ENCODE results near the gene LYPD6. TPM values are rescaled to one million over a fixed set of nuclear protein-coding genes. Genes with fewer than 3 reads are reported as not detected.
"Not testable (repeated sequence)": the region's sequence is repeated elsewhere in the genome, so short reads cannot be mapped to it uniquely, and the experiment has no call there.

LYPD6 gene
- total RNA-seq, 1 donor from 2014 or later, result 14.3 TPM

GRCh38 chr2:149456285-149456684 is 125.9 kb downstream of the LYPD6 start:
- no peak for DNase-seq

GRCh38 chr2:149458502-149458901 is 128.1 kb downstream of the LYPD6 start:
- DNase-seq, result no peak

- no peak for DNase-seq
These were observed 133.1 kb downstream of the LYPD6 start for GRCh38 chr2:149463328-149464002.

DNA sequence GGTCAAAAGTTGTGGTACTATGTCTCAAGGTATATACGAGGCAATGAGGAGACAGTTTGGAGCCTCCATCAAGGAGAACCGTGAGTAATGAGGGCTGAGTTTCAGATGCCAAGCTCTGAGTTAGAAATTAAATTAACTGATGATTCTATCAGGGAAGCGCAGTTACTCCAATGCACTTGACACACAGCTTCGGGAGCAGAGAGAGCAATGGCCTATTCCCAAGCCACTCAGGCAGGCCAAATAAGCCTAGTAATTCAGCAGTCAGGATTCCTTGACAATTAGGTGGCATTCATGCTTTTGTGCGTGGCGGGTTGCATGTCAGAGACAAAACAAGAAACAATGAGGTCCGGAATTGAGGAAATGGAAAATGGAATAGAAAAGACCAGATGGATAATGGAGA is 134.0 kb downstream of the LYPD6 start:
- no peak for DNase-seq

- DNase-seq, result no peak
These were observed 135.5 kb downstream of the LYPD6 start for GRCh38 chr2:149465873-149466272.

DNA sequence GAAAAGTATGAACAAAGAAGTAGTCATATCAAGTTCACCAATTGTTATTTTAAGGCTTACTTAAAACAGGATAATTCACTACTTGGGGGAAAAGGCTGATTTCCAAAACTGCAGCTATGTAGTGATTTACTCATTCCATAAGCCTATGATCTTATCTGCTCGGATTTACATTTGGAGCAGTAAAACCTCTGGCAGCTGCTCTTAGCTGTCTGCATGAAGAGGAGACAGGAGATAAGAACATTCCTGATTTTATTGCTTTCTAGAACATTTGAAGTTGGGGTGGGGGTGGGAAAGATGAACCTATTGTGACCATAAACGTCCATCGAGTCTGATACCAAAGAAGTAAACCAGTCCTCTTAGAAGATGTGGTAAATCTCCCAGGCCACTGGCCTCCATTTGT is 136.2 kb downstream of the LYPD6 start:
- no peak for DNase-seq

- no peak for DNase-seq
These were observed 137.0 kb downstream of the LYPD6 start for GRCh38 chr2:149467436-149467835.

DNA sequence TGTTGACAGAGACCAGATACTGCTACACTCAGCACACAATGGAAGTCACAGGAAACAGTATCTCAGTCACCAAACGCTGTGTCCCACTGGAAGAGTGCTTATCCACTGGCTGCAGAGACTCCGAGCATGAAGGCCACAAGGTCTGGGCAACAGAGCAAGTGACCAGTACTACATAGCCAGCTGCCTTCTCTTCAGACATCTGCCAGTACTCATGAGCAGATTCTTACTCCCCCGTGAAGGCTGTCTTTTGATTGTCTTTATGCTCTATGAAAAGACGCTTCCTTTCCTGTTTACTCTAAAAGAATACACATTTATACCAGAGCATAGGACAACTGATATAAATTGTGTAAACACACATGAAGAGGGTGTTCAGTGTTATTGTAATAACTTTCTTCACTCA is 138.2 kb downstream of the LYPD6 start:
- DNase-seq, result no peak

DNA sequence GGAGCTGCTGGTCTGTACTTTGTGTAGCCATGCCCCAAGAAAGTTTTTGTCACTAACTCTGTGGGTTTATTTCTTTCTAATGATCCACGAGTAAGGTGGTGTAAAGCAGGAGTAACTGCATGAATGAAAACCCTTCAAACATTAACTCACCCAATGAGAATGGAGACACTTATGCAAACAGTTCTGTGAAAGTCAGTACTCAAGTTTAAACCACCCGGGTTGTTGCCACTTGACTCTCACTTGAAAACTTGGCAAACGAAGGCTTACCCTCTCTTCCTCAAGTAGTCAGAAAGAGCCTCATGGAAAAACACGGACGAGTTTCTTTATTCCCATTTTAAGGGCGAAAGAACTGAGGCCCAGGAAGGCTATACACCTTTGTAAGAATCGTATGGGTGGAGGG is 139.7 kb downstream of the LYPD6 start:
- no peak for DNase-seq

- DNase-seq, result no peak
These were observed 142.0 kb downstream of the LYPD6 start for GRCh38 chr2:149472413-149472812.

DNA sequence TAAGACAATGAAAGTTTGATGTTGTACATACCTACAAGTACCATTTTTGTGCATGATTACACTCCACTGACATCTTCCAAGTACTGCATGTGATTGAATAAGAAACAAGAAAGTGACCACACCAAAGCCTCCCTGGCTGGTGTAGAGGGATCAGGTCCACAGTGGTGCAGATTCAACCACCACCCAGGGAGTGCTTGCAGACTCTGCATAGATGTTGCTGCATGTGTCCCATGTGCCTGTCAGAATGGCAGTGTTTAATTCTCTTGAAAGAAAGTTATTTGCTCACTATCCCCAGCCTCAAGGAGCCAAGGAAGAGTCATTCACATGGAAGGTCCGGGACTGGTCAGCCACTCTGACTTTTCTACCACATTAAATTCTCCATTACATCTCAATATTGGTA is 142.7 kb downstream of the LYPD6 start:
- DNase-seq, result no peak

DNA sequence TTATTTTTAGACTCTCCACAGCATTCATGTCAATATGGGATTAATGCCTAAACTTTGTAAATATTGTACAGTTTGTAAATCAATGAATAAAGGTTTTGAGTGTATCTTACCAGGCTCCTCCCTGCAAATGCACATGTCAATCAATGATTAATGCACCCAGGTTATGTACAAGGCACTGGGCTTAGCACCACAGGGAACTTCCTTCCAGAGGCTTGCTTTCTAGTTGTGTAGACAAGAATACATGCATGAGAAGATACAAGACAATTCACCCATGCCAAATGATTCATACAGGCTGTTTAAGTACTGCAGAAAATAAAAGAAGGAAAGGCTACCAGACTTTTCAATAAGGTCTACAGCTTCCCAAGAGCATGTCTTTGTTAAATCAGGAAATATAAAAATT is 143.1 kb downstream of the LYPD6 start:
- no peak for DNase-seq

DNA sequence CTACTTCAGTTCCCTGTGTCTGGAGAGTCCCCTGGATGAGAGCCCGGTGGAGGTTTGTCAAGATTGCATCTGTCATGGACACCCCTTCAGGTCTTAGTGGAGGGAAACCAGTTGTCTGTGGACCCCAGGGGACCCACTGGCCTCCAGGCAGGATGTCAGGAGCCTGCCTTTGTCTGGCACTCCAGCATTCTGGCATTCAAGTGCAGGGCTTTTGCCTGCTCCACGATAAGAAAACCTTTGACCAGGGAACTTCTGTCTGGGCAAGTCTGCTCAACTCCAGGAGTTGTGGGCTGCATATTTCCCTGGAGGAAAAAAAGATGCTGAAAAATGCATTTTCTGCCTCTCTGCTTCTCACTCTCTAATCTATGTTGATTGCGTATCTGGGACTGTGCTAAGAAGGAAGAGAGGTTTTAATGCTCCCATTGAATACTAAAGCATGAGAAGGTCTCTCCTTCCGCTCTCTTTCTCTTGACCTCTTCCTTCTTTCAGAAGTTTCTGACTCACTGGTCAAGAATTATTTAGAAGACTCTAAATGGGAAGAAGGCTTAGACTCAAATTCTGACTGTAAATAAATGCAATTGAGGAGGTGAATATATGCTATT is 152.7 kb downstream of the LYPD6 start:
- DNase-seq, result no peak

GRCh38 chr2:149486664-149487063 is 156.3 kb downstream of the LYPD6 start:
- DNase-seq, result no peak

DNA sequence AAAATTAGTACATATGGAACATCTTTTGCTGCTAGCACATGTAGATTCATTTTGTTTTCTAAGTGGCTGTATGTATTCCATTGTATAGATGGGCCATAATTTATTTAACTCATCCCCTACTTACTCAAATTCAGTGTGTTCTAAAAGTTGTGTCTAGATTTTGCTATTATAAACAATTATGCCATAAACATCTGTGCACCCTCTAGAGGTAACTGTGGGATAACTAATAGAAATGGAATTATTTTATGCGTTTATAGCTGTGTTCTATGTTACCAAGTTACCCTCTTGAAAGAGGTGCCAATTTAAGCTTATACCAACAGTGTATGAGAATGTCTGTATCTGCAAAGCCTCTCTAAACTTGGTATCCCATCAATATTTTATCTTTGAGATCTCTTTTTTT is 156.8 kb downstream of the LYPD6 start:
- no peak for DNase-seq

DNA sequence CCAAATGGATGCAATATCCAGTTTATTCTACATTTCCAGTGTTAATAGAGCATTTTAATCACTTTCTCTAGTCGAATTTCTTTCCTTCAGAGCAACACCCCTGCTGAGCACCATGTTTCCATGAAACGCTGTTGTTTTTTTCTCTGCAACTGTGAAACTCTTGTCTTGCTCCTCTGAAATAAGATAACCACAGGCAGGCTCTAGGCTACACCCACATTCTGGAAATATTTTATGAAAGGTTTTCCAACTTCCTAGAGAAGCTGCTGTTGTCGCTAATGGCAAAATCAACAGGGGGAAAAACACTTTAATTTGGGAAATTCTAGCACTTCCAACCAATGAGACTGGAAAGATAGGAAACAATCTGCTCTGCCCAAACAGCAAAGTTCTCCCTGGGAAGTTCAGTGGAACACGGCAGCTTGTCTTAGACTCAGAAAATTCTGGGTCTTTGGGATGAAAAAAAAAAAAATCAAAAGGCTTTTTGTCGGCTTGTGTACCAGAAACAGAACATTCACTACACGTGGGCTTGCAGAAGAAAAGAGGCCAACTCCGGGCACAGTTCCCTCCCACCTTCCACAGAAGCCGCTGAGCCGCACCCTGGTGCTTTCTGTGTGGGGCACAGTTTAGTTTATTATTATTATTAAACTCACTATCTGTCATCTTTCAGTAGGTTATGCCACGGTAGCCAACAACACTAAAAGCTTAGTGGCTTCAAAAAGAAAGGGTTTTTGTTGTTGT is 158.5 kb downstream of the LYPD6 start:
- no peak for DNase-seq

GRCh38 chr2:149489452-149489851 is 159.1 kb downstream of the LYPD6 start:
- DNase-seq, result no peak

DNA sequence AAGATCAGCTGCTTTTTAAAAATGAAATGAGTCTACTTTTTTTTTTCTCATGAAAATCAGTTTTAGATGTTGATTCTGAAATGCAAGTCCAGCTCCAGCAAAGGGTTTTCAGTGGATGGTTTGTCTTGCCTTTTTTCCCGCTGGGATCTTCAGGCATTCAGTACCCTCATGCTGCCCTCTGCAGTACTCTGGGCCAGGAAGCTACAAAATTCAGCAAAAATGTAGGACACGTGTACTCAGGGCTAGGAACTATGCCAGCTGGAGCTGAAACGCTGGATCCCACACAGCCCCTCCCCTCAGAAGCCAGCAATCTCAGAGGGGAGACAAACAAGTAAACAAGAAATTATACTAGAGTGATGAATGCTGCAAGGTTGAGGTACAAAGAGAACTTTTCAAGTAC is 159.9 kb downstream of the LYPD6 start:
- DNase-seq, result no peak

DNA sequence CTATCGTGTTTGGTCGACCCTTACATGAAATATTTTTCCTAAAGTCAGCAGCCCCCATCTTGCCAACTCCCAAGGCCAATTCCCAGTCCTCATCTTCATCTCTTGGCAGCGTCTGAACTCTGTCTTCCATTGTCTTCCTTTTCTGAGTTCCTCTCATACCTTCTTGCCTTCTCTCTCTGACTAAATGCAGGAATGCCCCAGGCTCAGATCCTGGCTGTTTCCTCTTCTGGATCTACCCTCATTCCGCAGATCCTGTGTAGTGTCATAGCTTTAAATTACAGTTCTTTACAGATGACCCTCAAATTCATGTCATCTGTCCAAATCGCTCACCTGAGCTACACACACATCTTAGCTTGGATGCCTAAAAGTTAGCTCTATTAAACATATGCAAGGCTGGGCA is 162.5 kb downstream of the LYPD6 start:
- DNase-seq, result no peak

DNA sequence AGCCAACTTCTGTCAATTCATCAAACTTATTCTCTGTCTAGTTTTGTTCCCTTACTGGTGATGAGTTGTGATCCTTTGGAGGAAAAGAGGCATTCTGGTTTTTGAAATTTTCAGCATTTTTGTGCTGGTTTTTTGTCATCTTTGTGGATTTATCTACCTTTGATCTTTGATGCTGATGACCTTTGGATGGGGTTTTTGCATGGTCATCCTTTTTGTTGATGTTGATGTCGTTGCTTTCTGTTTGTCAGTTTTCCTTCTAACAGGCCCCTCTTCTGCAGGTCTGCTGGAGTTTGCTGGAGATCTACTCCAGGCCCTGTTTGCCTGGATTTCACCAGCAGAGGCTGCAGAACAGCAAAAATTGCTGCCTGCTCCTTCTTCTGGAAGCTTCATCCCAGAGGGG is 168.8 kb downstream of the LYPD6 start:
- DNase-seq, result not testable (repeated sequence)

- not testable (repeated sequence) for DNase-seq
These were observed 176.4 kb downstream of the LYPD6 start for GRCh38 chr2:149506808-149507207.

DNA sequence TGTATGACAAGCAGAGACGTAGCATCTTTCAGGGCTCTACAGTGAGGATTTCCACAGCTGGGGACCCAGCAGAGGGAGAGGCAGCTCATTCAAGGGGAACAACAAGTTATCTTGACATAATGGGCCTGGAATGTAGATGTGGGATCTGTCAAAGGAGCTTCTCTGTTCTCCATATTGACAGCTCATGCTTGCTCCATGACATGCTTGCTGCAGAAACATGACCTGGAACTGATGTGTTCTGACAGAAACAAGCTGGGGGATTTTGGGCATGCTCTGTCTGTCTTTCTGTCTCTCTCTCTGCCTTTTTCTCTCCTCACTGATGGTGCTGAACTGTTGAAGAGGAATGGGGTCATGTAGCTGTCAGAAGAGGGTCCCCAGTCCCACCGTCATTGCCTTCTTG is 177.6 kb downstream of the LYPD6 start:
- DNase-seq, result no peak

- DNase-seq, result no peak
These were observed 183.1 kb downstream of the LYPD6 start for GRCh38 chr2:149513461-149513860.

All from occipital lobe (tissue), 2 donors.